ENCODE results near the gene PRRT1B.

GRCh38 chr9:131528186-131528585, 17.1 kb upstream of the PRRT1B start:
- no peak for TF ChIP-seq KDM1A (IDR thresholded peaks at IDR 0.05; ENCODE audit: low read depth)
- no peak for TF ChIP-seq USF2 (IDR thresholded peaks at IDR 0.05)
- no peak for TF ChIP-seq SMC3 (IDR thresholded peaks at IDR 0.05)
- TF ChIP-seq EP300 (IDR thresholded peaks at IDR 0.05): no peak
- no peak for TF ChIP-seq CTCF (IDR thresholded peaks at IDR 0.05)
- no peak for TF ChIP-seq ELK1 (IDR thresholded peaks at IDR 0.05; ENCODE audit: low read depth, low read length)
- TF ChIP-seq MAFK (IDR thresholded peaks at IDR 0.05; ENCODE audit: partially characterized antibody): no peak
- no peak for TF ChIP-seq MAX (IDR thresholded peaks at IDR 0.05)
- TF ChIP-seq POLR2A (IDR thresholded peaks at IDR 0.05; ENCODE audit: low read length): no peak
